Measurements from ENCODE around the gene UGT3A1.

Gene UGT3A1

GRCh38 chr5:35919191-35919590, 72.0 kb downstream of the UGT3A1 start:
- no peak for DNase-seq (ENCODE audit: low read depth, low spot score)

DNA sequence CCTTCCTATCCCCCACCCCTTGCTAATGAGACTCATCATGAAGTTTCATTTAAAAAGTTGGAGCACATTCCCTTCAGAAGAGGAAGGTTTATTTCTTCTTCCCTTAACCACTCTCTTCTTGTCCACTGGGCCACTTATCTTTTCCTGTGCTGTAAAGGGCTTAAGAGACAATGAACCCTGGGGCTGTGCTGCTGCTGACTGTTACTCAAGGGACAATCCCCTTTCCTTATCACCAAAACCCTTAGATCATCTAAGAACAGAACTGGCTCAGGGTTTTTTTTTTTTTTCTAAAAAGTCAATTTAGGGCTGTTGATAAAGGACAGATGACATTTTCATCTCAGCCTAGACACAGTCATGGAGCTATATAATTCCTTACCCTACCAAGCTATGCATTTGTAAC, 82.4 kb downstream of the UGT3A1 start:
- no peak for DNase-seq (ENCODE audit: low read depth, low spot score)

GRCh38 chr5:35908228-35908627, 83.0 kb downstream of the UGT3A1 start:
- no peak for DNase-seq (ENCODE audit: low read depth, low spot score)

DNA sequence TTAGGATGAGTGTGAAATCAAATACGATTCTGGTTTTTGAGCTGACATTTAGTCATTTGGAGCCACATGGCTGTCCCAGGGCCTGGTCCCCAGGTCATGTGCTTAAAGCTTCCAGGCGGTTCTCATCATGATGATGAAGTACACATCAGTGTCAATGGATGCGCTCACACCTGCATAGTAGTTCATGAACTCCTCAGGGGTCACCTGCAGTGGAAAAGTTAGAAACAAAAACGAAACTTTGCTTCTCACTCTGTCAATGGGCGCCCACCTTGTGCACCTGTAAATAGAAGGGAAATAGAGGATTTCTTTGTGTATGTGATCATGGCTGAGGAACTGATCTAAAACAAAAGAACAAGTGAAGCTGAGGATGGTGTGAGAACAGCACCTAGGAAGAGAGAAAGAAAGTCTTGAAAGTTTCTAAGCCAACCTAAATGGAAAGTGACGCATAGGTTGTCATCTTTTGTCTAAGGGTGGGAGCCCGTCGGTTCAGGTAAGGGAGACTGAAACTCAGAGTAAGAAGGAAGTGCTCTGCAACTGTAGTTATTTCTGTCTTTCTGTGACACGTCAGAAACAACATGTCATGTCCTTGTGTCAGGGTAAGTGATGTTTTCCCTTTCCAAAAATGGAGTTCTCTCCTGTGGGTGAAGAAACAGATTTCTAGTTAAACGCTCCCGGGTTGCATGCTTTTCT, 86.6 kb downstream of the UGT3A1 start:
- DNase-seq (ENCODE audit: low read depth, low spot score), result no peak

GRCh38 chr5:35903631-35904203, 87.5 kb downstream of the UGT3A1 start:
- no peak for DNase-seq (ENCODE audit: low read depth, low spot score)

DNA sequence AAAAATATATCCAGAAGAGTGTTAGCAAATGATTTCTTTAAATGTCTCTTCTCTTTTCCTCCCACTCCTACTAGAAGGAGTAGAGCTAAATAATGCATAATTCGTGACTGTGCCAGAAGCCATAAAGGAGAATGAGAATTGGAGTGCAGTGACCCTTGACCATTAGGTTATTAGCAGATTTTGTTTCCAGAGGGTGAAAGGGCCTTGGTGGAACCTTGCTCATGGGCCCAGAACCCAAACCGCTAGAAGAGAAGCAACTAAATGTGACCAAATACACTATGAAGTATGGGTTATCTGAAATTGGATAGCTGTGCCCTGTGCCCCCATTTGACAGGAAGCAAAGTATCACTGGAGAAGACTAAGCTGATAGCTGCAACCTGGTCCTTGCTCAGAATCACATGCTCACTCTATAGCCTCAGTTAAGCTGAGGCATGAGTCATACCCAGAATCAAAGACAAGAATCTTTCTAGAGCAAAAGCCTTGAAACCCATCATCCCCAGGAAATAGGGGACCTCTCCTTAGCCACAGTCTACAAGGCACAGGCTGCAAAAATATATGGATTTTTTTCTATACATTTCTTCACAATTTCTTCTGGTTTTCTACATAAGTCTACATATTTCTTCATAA, 89.0 kb downstream of the UGT3A1 start:
- DNase-seq (ENCODE audit: low read depth, low spot score), result no peak
